Stimulated activated CD4-positive, alpha-beta T cell treated with anti-CD3 and anti-CD28 coated beads, Interleukin-2, amount 100 ng/mL, for 48 hours (primary cell): ENCODE measurements around the gene CYB5A.
A peak's percentile ranks its signal among the peaks of the same experiment; 100 is the strongest.

Experiments
- DNase-seq, 2 donors: peaks; one replicate each; pipeline ENCODE4 v3.0.0-alpha.2; 2020

Gene CYB5A

GRCh38 chr18:74242438-74243096, 49.2 kb downstream of the CYB5A start:
- DNase-seq: no peak

DNA sequence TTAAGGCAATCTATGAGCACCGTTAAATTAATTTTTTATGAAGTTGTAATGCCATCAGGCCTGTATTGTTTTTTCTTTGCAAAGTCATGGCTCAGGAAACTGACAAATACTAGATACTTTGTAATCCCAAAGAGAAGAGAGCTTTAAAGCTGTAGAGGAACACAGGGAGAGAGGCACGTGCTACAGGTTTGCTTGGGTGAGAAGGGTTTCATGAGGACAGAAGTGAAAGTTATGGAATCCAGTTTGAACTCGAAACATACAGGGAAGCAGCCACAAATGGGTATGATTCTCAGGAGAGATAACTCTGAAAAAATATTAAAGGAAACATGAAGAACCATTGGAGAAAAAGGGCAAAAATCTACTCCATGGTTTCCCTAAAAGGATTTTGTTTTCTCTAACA, 49.8 kb downstream of the CYB5A start:
- no peak for DNase-seq

DNA sequence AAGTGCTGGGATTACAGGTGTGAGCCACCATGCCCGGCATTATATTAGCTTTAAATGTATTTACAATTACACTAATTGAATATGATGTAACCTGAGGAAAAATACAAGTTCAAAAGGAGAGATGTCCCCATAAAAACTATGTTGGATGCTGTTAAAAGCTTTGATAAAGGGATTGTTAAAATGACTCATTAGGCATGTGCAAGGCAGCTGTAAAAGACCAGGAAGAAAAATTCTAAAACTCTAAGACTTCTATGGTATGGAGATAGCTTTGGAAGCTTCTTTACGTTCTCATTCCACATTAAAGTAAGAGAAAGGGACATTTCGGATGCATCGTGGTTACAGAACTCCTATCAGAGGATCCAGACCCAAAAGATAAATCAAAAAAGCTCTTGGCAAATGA, 50.3 kb downstream of the CYB5A start:
- DNase-seq: no peak

GRCh38 chr18:74239567-74239966, 52.2 kb downstream of the CYB5A start:
- no peak for DNase-seq

DNA sequence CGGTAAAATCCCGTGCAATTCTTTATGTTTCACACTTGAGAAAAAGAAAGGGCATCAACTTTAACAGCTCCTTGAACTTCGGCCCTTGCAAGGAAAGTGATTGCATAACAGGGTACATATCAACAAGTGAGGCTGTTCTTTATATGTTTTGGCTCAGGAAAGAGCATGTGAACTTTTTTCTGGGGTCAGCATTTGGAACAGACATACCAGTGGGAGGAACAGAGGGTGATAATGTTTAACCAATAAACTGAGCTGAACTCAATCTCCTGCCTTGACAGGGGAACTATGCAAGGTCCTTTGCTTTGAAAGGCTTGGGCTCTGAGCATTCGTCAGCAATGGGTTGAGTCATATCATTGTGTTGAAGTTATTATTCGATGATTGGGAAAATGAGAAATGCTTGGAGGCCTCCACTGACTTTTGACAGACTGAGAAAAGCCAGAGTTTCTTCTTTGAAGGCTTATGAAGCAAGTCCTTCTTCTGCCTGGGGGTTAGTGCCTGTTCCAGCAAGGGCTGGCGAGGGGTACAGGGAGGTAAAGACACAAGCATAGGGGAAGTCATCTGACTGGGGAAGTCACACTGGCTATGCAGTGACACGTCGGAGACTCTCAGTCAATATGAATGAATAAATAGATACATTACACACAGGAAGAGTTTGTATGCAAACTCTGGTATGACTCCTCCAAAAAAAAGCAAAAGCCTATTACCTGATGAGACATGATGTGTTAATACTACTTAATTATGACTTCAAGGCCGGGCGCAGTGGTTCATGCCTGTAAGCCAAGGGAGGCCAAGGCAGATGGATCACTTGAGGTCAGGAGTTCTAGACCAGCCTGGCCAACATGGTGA, 57.2 kb downstream of the CYB5A start:
- no peak for DNase-seq

DNA sequence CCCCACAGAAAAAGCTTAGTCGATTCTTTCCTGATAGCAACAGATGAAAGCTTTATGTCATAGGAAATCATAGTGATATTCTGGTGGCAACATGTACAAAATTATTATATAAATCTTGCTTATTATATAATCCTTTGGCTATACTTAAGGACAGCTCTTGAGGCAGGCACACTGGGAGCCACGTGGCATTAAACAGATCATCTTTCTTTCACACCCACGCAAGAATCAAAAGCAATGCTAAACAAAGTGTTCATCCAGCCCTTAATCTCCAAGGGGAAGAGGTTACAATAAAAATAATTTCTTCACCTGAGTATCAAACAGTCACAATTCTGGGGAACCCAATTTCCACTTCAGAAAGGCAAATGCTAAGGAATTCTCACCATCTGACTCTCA, 57.8 kb downstream of the CYB5A start:
- DNase-seq: no peak

DNA sequence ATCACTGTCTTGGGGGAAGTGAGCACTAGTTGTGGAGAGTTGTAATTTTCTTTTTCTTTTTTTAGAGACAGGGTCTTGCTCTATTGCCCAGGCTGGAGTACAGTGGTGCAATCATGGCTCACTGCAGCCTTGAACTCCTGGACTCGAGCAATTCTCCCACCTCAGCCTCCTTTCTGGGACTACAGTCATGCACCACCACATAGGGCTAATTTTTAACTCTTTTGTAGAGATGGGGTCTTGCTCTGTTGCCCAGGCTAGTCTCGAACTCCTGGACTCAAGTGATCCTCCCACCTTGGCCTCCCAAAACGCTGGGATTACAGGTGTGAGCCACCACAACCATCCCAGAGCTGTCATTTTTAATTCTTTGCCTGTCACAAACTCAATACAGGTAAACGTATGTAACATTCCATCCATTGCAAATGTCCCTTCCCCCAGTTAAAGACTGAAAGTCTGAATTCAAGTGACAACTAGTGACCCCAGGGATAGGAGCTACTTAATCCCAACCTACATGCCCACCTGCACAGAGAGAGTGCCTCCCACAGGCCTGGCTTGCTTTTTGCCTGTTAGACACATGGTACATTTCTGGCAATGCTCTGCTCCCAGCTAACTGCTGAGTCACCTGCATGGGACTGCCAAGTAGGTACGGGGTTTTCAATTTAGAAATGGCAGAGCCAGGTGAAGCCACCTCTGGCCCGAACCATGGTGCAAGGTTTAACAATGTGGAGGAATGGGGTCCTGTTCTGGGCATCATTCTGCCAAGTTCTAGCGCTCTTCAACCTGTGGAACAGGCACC, 60.6 kb downstream of the CYB5A start:
- no peak for DNase-seq

DNA sequence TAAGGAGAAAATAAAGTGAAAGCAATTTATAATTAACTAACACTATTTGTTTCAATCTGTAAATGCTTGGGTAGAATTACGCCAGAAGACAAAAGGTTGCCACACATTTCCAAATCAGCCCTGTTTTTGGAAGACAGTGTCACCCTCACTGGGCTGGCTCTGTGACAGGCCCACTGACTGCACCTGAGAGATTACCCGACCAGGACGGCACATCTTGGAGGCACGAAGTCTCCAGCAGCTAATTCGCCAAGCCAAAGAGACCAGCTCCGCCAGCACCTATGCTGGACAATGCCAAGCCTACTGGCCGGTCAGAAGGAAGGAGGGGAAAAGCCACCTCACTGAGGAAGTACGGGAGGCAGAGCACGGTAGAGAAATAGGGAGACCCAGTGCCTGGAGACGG, 61.9 kb downstream of the CYB5A start:
- DNase-seq: no peak

- DNase-seq: no peak
Observed at GRCh38 chr18:74229005-74229404, 62.8 kb downstream of the CYB5A start.

DNA sequence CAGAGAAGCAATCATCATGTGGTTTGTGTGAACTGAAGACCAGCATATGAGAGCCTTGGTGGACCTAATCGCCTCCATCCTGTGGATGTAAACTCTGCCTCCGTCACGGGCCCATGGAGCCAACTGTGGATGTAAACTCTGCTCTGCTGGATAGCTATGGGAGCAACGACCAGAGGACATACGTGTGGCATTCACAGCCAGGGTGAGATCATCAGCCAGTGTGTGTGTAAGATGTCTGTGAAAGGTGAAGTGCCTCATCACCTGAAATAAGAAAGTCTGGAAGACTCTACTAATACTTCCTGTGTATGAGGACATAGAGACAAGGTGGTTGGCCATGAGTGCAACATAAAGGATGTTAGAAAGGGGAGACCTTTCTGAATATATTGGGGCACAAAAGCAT, 63.5 kb downstream of the CYB5A start:
- DNase-seq: no peak

DNA sequence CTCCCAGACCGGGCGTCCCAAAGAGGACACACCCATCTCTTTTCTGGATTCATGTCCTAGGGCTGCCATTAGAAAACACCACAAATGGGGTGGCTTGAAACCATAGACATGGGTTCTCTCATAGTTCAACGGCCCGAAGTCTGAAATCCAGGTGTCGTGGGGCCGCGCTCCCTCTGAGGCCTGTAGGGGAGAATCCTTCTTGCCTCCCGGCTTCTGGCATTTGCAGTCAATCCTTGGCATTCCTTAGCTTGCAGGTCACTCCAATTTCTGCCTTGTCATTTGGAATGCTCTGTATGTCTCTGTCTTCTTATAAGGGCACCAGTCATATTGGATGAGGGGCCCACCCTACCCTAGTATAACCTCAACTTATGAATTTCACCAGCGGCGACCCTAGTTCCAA, 65.1 kb downstream of the CYB5A start:
- DNase-seq: no peak

GRCh38 chr18:74226156-74226555, 65.6 kb downstream of the CYB5A start:
- DNase-seq: no peak

- no peak for DNase-seq
Observed at GRCh38 chr18:74225193-74225840, 66.4 kb downstream of the CYB5A start.

GRCh38 chr18:74222710-74223494, 68.9 kb downstream of the CYB5A start:
- DNase-seq: no peak

GRCh38 chr18:74221081-74221480, 70.7 kb downstream of the CYB5A start:
- no peak for DNase-seq

DNA sequence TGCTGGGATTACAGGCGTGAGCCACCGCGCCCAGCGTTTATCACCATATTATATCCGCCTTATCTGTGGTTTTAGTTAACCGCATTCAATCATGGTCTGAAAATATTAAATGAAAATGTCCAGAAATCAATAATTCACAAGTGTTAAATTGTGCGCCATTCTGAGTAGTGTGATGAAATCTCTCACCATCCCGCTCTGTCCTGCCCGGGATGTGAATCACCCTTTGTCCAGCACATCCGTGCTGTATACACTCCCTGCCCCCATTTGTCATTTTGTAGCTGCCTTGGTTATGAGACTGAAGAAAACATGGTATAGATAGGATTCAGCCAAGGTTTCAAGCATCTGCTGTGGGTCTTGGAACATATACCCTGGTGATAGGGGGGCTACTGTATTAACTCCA, 72.7 kb downstream of the CYB5A start:
- no peak for DNase-seq

- no peak for DNase-seq
Observed at GRCh38 chr18:74217476-74218143, 74.2 kb downstream of the CYB5A start.

- DNase-seq: no peak
Observed at GRCh38 chr18:74216661-74217110, 75.1 kb downstream of the CYB5A start.

DNA sequence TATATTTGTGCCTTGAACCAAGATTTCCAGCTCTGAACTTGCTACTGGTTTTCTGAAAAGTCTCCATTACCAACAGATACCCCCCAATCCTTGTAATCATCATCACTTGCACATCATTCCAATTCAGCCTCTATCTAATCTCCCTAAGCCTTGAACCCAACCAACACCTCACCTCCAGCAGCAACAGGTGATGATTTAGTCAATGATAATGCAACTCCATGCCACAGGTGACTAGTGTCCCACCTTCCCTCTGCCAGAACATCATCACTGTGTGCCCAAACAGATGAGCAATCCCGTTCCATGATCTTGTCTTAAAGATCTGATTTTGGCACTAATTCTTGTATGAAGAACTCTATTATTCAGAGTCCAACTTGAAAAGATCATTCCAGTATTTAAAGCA, 75.9 kb downstream of the CYB5A start:
- DNase-seq: no peak

DNA sequence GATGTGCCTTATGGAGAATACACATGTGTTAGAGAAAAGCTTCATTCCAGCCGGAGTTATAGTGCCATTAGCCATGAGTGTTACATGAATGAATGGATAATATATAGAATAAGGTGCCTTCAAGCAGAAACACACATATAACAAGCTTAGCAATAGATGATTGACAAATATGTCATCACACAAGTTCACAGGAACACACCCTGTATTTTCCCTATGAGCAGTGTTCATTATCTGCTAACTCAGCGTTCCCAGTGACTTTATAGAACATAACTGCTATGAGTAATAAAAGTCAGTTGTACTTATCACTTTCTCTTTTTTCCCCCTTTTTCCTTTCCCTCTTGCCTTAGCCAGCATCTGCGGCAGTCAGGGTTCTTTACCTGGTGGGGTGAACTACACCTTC, 78.3 kb downstream of the CYB5A start:
- DNase-seq: no peak

- peak in 1 of 2 donors; percentile 6 for DNase-seq
Observed at GRCh38 chr18:74204526-74205152, 87.1 kb downstream of the CYB5A start.
